Activated CD8-positive, alpha-beta memory T cell treated with anti-CD3 and anti-CD28 coated beads for 48 hours (primary cell): ENCODE data around the gene RIOX2.

Source experiments
- DNase-seq, 3 experiments: peaks; one replicate each; pipeline ENCODE4 v3.0.0-alpha.2; 2020; ENCODE audit warnings: low read depth in 2 of 3, low spot score in 2 of 3

The RIOX2 gene

GRCh38 chr3:97990624-97991292 lies 18.5 kb upstream of the RIOX2 start:
- DNase-seq: no peak

GRCh38 chr3:97988784-97989568 lies 16.7 kb upstream of the RIOX2 start:
- no peak for DNase-seq

- DNase-seq: no peak
Observed at GRCh38 chr3:97987306-97987705, 15.1 kb upstream of the RIOX2 start.

- DNase-seq: no peak
Observed at GRCh38 chr3:97983933-97984491, 11.8 kb upstream of the RIOX2 start.

GRCh38 chr3:97981886-97982285 lies 9.7 kb upstream of the RIOX2 start:
- no peak for DNase-seq

- no peak for DNase-seq
Observed at GRCh38 chr3:97979610-97980009, 7.4 kb upstream of the RIOX2 start.

GRCh38 chr3:97975466-97975865 lies 3.2 kb upstream of the RIOX2 start:
- DNase-seq: no peak

- DNase-seq: no peak
Observed at GRCh38 chr3:97974996-97975395, 2.8 kb upstream of the RIOX2 start.

GRCh38 chr3:97972976-97973375 lies 745 bp upstream of the RIOX2 start:
- no peak for DNase-seq

- no peak for DNase-seq
Observed at GRCh38 chr3:97970956-97971620, 1.1 kb downstream of the RIOX2 start.

- DNase-seq: no peak
Observed at GRCh38 chr3:97970156-97970555, 2.1 kb downstream of the RIOX2 start.

GRCh38 chr3:97969541-97969940 lies 2.7 kb downstream of the RIOX2 start:
- no peak for DNase-seq

- no peak for DNase-seq
Observed at GRCh38 chr3:97968376-97968775, 3.9 kb downstream of the RIOX2 start.

GRCh38 chr3:97967966-97968365 lies 4.3 kb downstream of the RIOX2 start:
- no peak for DNase-seq

- no peak for DNase-seq
Observed at GRCh38 chr3:97960993-97961766, 11.1 kb downstream of the RIOX2 start.

- no peak for DNase-seq
Observed at GRCh38 chr3:97960551-97960950, 11.7 kb downstream of the RIOX2 start.

- no peak for DNase-seq
Observed at GRCh38 chr3:97959872-97960271, 12.4 kb downstream of the RIOX2 start.

GRCh38 chr3:97958796-97959195 lies 13.4 kb downstream of the RIOX2 start:
- no peak for DNase-seq

- no peak for DNase-seq
Observed at GRCh38 chr3:97958396-97958795, 13.8 kb downstream of the RIOX2 start.

GRCh38 chr3:97957617-97958311 lies 14.5 kb downstream of the RIOX2 start:
- DNase-seq: no peak

GRCh38 chr3:97956051-97956450 lies 16.2 kb downstream of the RIOX2 start:
- no peak for DNase-seq
